GM13976 (cell line): ENCODE data around the gene HOXA9.

ENCODE experiments used
- DNase-seq: peaks from one replicate; pipeline ENCODE4 v3.0.0; 2012; ENCODE audit warnings: low spot score
- CTCF ChIP-seq: IDR thresholded peaks from 2 replicates; pipeline ENCODE4 v1.5.1; 2012; ENCODE audit warnings: borderline replicate concordance, mild to moderate bottlenecking; ENCODE audit not compliant: insufficient read depth; ENCODE audit errors: extremely low read depth, missing control alignments, control extremely low read depth
- in situ Hi-C: fragments of 300-500 bp; cut with MboI; formaldehyde crosslinking; loops from one replicate; pipeline ENCODE4 v1.12.0; 2022; ENCODE audit warnings: low sequenced_read_pairs, mixed read lengths, inconsistent platforms; ENCODE audit not compliant: unreplicated experiment

Gene HOXA9

GRCh38 chr7:27171637-27172314 is 6.4 kb upstream of the HOXA9 start:
- DNase-seq = no peak
- in situ Hi-C loops = loop anchor here (25.0 kb wide), 1 partner anchor 659 kb away; no protein-coding TSS in a partner anchor
- TF ChIP-seq CTCF = no peak

GRCh38 chr7:27171325-27171636 is 5.9 kb upstream of the HOXA9 start:
- in situ Hi-C loops = loop anchor here (25.0 kb wide), 1 partner anchor 659 kb away; no protein-coding TSS in a partner anchor
- DNase-seq = no peak
- TF ChIP-seq CTCF = no peak

- in situ Hi-C loops = loop anchor here (25.0 kb wide), 1 partner anchor 658 kb away; no protein-coding TSS in a partner anchor
- TF ChIP-seq CTCF = no peak
- no peak for DNase-seq
These were observed 5.3 kb upstream of the HOXA9 start for GRCh38 chr7:27170426-27171324.

GRCh38 chr7:27169658-27170425 is 4.5 kb upstream of the HOXA9 start:
- in situ Hi-C loops = loop anchor here (10.0 to 25.0 kb wide), 2 partner anchors 658 to 1305 kb away; no protein-coding TSS in a partner anchor
- DNase-seq = no peak
- no peak for TF ChIP-seq CTCF

GRCh38 chr7:27168265-27168947 is 3.1 kb upstream of the HOXA9 start:
- TF ChIP-seq CTCF = no peak
- DNase-seq = no peak
- in situ Hi-C loops = loop anchor here (10.0 to 25.0 kb wide), 2 partner anchors 656 to 1304 kb away; no protein-coding TSS in a partner anchor

- in situ Hi-C loops = loop anchor here (10.0 to 25.0 kb wide), 2 partner anchors 656 to 1303 kb away; no protein-coding TSS in a partner anchor
- DNase-seq = no peak
- no peak for TF ChIP-seq CTCF
These were observed 2.6 kb upstream of the HOXA9 start for GRCh38 chr7:27167916-27168264.
